Measurements from ENCODE around the gene CDK16.

Gene CDK16

DNA sequence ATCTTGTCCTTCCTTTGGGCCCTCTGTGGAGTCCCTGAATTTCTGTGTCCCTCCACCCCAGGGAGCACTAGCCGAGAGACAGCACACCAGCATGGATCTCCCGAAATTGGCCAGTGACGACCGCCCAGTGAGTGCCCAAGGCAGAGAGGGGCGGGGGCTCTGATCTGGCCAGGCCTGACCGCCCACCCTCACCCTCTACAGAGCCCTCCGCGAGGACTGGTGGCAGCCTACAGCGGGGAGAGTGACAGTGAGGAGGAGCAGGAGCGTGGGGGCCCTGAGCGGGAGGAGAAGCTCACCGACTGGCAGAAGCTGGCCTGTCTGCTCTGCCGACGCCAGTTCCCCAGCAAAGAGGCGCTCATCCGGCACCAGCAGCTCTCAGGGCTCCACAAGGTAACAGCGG, 33.2 kb upstream of the CDK16 start:
- no peak for DNase-seq (ENCODE audit: low read depth)
- TF ChIP-seq CTCF (conservative IDR thresholded peaks at IDR 0.05; ENCODE audit: low read length): no peak
- no peak overlapping the region for H3K4me3 ChIP-seq (ENCODE audit: low read length)

DNA sequence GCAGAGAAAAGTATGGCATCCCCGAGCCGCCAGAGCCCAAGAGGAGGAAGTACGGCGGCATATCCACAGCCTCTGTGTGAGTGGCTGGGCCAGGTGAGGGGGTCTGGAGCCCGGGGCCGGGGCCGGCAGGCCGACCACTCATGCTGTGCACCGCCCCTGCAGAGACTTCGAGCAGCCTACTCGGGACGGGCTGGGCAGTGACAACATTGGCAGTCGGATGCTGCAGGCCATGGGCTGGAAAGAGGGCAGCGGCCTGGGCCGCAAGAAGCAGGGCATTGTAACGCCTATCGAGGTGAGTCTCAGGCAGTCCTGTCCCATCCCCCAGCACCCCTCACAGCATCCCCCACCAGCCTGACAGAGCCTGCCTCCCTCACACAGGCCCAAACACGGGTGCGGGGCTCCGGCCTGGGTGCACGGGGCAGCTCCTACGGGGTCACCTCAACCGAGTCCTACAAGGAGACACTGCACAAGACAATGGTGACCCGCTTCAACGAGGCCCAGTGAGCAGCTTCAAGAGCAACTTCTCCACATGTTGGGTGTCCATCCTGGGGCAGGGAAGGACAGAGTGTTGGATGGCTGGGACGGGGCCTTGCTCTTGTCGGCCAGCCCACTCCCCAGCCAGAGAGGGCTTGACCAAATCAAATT, 32.3 kb upstream of the CDK16 start:
- TF ChIP-seq CTCF (conservative IDR thresholded peaks at IDR 0.05; ENCODE audit: low read length): no peak
- H3K4me3 ChIP-seq (ENCODE audit: low read length): no peak overlapping the region
- no peak for DNase-seq (ENCODE audit: low read depth)

DNA sequence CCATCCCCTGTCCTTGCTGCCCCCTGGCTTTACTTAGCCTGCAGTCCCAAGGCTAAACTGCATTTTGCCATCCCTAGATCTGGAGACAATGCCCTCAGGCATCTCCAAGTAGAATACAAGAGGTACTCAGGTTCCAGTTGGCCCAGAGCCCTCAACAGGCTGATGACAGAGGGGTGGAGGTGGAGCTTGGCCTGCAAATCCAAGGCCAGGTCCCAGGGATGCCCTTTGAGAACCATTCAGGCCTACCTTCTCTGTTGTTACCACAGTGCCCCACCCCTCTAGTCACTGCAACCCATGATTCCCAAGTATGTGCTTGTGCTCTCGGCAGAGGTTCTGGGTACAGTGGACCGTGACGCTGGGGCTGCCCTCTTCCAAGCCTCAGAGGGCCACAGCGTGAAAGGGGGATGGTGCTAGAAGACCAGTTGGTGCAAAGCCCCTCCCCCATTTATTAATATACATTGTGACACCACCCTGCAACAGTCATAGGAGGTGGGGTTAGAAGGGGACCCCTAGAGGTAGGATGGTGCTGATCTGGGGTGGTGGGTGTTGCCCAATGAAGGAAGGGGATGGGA, 31.3 kb upstream of the CDK16 start:
- no peak for DNase-seq (ENCODE audit: low read depth)
- no peak overlapping the region for H3K4me3 ChIP-seq (ENCODE audit: low read length)
- TF ChIP-seq CTCF (conservative IDR thresholded peaks at IDR 0.05; ENCODE audit: low read length): no peak

- TF ChIP-seq CTCF (conservative IDR thresholded peaks at IDR 0.05; ENCODE audit: low read length): no peak
- no peak overlapping the region for H3K4me3 ChIP-seq (ENCODE audit: low read length)
- no peak for DNase-seq (ENCODE audit: low read depth)
Observed at GRCh38 chrX:47189906-47190305, 28.6 kb upstream of the CDK16 start.

GRCh38 chrX:47190445-47191269, 27.8 kb upstream of the CDK16 start:
- peak overlapping the region; percentile 69 for H3K4me3 ChIP-seq (ENCODE audit: low read length)
- no peak for TF ChIP-seq CTCF (conservative IDR thresholded peaks at IDR 0.05; ENCODE audit: low read length)
- peak; percentile 94 for DNase-seq (ENCODE audit: low read depth)

DNA sequence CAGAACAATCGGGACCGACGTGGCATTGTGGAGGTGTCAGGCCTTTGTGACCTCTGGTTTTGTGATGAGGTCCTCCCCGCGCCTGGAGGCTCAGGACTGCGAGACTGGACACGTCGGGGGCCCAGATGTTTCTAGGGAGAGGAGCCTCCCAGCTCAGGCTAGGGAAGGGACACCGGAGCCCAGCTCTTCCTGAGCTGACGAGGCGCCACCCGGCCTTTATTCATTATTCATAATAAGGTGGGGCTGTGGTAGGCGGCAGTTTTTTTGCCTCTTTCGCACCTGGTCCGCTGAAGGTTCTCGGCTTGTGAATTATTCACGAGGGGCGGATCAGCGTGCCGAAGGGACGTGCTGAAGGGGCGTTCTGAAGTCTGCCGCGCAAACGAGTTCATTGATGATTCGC, 27.1 kb upstream of the CDK16 start:
- H3K4me3 ChIP-seq (ENCODE audit: low read length): peak overlapping the region; percentile 69
- DNase-seq (ENCODE audit: low read depth): no peak
- no peak for TF ChIP-seq CTCF (conservative IDR thresholded peaks at IDR 0.05; ENCODE audit: low read length)
